Panc1 (cell line): Measurements from ENCODE around the gene SGPP1. TPM values are rescaled to one million over a fixed set of nuclear protein-coding genes. Genes with fewer than 3 reads are reported as not detected.

Experiments
- ATAC-seq: fragments of 200-7000 bp; cut with Tn5 transposase; 2 replicates; pipeline ENCODE4 v1.9.1; 2020; ENCODE audit warnings: mild to moderate bottlenecking, moderate library complexity
- BruUV-seq: library from RNA; stranded (reverse); fragments of 400-500 nt; replicated peaks from 2 replicates; lab custom pipeline; 2021; lab: Mats Ljungman, UMichigan
- CTCF ChIA-PET: fragments of 300-600 bp; sonication (Branson Sonifier 250); formaldehyde crosslinking; loops from one replicate; lab custom pipeline; 2022; ENCODE audit warnings: antibody characterized with exemption; lab: Charles Lee
- POLR2A ChIA-PET: fragments of 300-600 bp; sonication (Branson Sonifier 250); formaldehyde crosslinking; loops from one replicate; lab custom pipeline; 2022; ENCODE audit warnings: antibody characterized with exemption; lab: Charles Lee
- DNase-seq: peaks from one replicate; pipeline ENCODE4 v3.0.0-alpha.2; 2010; ENCODE audit warnings: low read depth, low spot score
- H3K27ac ChIP-seq: 2 replicates; pipeline ENCODE4 v1.5.1; 2011; ENCODE audit warnings: mild to moderate bottlenecking, low read length, inconsistent platforms
- H3K27me3 ChIP-seq: fragments of 200-500 bp; sonication (Bioruptor generic); 2 replicates; pipeline ENCODE4 v1.6.0; 2014; ENCODE audit warnings: low read length, inconsistent platforms; ENCODE audit not compliant: control insufficient read depth, insufficient read depth
- H3K36me3 ChIP-seq: fragments of 200-500 bp; sonication (Bioruptor generic); 2 replicates; pipeline ENCODE4 v1.5.1; 2014; ENCODE audit warnings: inconsistent platforms, mild to moderate bottlenecking, low read length, moderate library complexity; ENCODE audit not compliant: control insufficient read depth, insufficient read depth
- H3K4me1 ChIP-seq: 2 replicates; pipeline ENCODE4 v1.5.1; 2011; ENCODE audit warnings: inconsistent platforms, mild to moderate bottlenecking, low read length, moderate library complexity; ENCODE audit not compliant: control insufficient read depth, insufficient read depth
- H3K4me3 ChIP-seq, 2 experiments: 2 replicates each; pipeline ENCODE4 v1.5.1; 2011 to 2012; ENCODE audit warnings: low read depth in 2 of 2, low read length in 2 of 2, mild to moderate bottlenecking in 2 of 2, inconsistent platforms in 1 of 2, moderate library complexity in 1 of 2
- H3K9me3 ChIP-seq: fragments of 200-500 bp; sonication (Bioruptor generic); 2 replicates; pipeline ENCODE4 v1.5.1; 2014; ENCODE audit warnings: low read depth, mild to moderate bottlenecking, inconsistent platforms, low read length, moderate library complexity; ENCODE audit not compliant: control insufficient read depth, insufficient read depth
- CTCF ChIP-seq: fragments of 450-650 bp; IDR thresholded peaks from 2 replicates; pipeline ENCODE4 v1.5.1; 2017; ENCODE audit warnings: mild to moderate bottlenecking
- POLR2AphosphoS5 ChIP-seq: IDR thresholded peaks from 2 replicates; pipeline ENCODE4 v1.6.1; 2012; ENCODE audit warnings: mild to moderate bottlenecking, low read depth, low read length, moderate library complexity
- SIN3A ChIP-seq: IDR thresholded peaks from 2 replicates; pipeline ENCODE4 v1.6.1; 2012; ENCODE audit warnings: low read depth, mild to moderate bottlenecking, low read length, moderate library complexity, borderline replicate concordance; ENCODE audit not compliant: insufficient read depth
- TCF7L2 ChIP-seq: IDR thresholded peaks from 2 replicates; pipeline ENCODE4 v1.6.1; 2011; ENCODE audit warnings: mild to moderate bottlenecking, low read depth, low read length, inconsistent platforms
- in situ Hi-C: cut with HindIII; loops from 2 replicates; pipeline ENCODE4 v1.10.0; 2016; ENCODE audit warnings: low sequenced_read_pairs, low pct_unique_long_range_greater_than_20kb
- intact Hi-C: fragments of 100-400 bp; cut with micrococcal nuclease; formaldehyde crosslinking; loops from one replicate; pipeline ENCODE4 v1.10.0; 2022; ENCODE audit not compliant: unreplicated experiment
- total RNA-seq: library from RNA; stranded (reverse); gene quantifications from one replicate; pipeline ENCODE4 v1.2.1, GENCODE V29; 2021; ENCODE audit not compliant: unreplicated experiment
- TF ChIP-seq, protein P1 (sequence below), 2 experiments: IDR thresholded peaks; 2 replicates each; pipeline ENCODE4 v1.6.1; 2011 to 2012; ENCODE audit warnings: low read depth in 2 of 2, control low read depth in 1 of 2, low read length in 1 of 2, mild to moderate bottlenecking in 1 of 2, moderate library complexity in 1 of 2; ENCODE audit not compliant: insufficient read depth in 1 of 2

The SGPP1 gene
- total RNA-seq, 1 experiment from 2014 or later, result 30.0 TPM

DNA sequence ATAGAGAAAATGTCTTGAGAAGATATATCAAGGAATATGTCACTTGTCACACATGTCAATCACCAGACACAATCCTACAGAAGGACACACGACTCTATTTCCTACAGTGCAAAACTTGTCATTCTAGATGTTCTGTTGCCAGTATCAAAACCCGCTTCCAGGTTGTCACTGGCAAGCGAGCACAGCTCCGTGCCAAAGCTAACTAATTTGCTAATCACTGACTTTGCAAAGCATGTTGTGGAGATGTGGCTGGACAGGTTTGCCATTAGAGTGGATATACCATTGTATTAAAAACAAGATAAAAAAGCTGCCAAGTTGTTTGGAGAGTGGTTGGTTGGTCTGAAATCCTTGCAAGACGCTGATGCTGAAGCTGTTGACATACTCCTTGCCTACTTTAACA is 7.9 kb upstream of the SGPP1 start:
- no peaks in the 10 kb centered on the region for H3K27me3 ChIP-seq
- no TSS peak for BruUV-seq
- H3K9me3 ChIP-seq, result no peaks in the 10 kb centered on the region
- DNase-seq, result no peak
- H3K4me3 ChIP-seq, result no peak overlapping the region
- TF ChIP-seq SIN3A (no peak), POLR2AphosphoS5 (no peak), TCF7L2 (no peak), CTCF (no peak)
- TF ChIP-seq, protein P1, sequence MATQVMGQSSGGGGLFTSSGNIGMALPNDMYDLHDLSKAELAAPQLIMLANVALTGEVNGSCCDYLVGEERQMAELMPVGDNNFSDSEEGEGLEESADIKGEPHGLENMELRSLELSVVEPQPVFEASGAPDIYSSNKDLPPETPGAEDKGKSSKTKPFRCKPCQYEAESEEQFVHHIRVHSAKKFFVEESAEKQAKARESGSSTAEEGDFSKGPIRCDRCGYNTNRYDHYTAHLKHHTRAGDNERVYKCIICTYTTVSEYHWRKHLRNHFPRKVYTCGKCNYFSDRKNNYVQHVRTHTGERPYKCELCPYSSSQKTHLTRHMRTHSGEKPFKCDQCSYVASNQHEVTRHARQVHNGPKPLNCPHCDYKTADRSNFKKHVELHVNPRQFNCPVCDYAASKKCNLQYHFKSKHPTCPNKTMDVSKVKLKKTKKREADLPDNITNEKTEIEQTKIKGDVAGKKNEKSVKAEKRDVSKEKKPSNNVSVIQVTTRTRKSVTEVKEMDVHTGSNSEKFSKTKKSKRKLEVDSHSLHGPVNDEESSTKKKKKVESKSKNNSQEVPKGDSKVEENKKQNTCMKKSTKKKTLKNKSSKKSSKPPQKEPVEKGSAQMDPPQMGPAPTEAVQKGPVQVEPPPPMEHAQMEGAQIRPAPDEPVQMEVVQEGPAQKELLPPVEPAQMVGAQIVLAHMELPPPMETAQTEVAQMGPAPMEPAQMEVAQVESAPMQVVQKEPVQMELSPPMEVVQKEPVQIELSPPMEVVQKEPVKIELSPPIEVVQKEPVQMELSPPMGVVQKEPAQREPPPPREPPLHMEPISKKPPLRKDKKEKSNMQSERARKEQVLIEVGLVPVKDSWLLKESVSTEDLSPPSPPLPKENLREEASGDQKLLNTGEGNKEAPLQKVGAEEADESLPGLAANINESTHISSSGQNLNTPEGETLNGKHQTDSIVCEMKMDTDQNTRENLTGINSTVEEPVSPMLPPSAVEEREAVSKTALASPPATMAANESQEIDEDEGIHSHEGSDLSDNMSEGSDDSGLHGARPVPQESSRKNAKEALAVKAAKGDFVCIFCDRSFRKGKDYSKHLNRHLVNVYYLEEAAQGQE (IDR thresholded peaks at IDR 0.05; ENCODE audit: insufficient read depth in 1 of 2, low read depth in 2 of 2, low read length in 1 of 2), result no peak
- no peak overlapping the region for H3K27ac ChIP-seq
- no peaks in the 10 kb centered on the region for H3K4me1 ChIP-seq
- in situ Hi-C loops, result no loop called here
- no peak for ATAC-seq
- intact Hi-C loops, result no loop called here
- H3K36me3 ChIP-seq, result no peaks in the 10 kb centered on the region
- ChIA-PET CTCF (no interaction called here), POLR2A (no interaction called here)

DNA sequence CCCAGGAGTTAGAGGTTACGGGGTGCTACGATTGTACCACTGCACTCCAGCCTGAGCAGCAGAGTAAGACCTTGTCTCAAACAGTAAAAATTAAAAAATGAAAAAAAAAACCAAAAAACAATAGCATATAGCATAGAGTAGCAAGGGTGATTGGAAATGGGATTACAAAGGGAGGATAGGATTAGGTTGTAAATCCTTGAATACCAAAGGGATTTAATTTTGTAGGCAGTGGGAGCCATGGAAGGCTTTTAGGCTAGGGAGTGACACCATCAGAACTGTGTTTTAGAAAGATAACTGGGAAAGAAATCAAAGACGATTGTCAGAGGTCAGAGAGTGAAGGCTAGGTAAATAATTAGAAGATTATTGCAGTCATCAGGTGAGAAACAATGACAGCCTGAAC is 2.8 kb upstream of the SGPP1 start:
- Histone ChIP-seq H3K9me3 (no peaks in the 10 kb centered on the region), H3K27me3 (no peaks in the 10 kb centered on the region), H3K4me1 (0 out of 2 replicates have a peak, but pooled peaks cover 2% of the 10 kb centered on the region), H3K27ac (no peak overlapping the region), H3K36me3 (peaks cover 6% of the 10 kb centered on the region; the same call in 1 of the 2 replicates), H3K4me3 (no peak overlapping the region)
- in situ Hi-C loops (no loop called here), intact Hi-C loops (no loop called here)
- no peak for TF ChIP-seq POLR2AphosphoS5
- no peak for TF ChIP-seq TCF7L2
- TF ChIP-seq, protein P1 (IDR thresholded peaks at IDR 0.05; ENCODE audit: insufficient read depth in 1 of 2, low read depth in 2 of 2, low read length in 1 of 2), result no peak
- no peak for TF ChIP-seq CTCF
- no peak for TF ChIP-seq SIN3A
- ChIA-PET CTCF (no interaction called here), POLR2A (no interaction called here)
- BruUV-seq, result no TSS peak
- no peak for ATAC-seq
- no peak for DNase-seq
